Measurements from ENCODE around the gene HTR4.

The HTR4 gene

DNA sequence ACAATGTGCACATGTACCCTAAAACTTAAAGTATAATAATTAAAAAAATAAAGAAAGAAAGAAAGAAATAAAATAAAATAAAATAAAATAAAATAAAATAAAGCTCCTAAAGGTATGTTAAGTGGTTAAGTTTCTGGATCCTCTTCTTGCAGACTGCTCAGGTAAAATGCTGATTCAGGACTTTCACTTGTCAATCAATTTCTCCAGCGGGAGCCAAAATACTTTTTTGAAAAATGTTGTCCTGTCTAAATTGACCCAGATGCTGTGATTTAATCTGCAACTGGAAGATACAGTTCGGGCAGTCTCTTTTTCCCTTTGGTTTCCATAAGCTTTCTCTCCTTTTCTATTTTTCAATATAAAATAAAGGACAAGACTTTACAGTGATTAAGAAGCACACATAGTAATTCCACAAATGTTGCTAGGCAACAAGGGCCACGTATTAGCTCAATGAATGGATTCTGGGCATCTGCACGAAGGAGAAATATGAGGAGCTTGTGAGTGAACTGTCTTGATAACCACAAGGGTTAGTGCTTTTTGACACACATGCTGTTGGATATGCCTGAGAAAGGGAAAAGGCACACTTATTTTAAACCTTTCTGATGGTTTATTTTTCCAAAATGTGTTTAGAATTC, 38.6 kb downstream of the HTR4 start:
- no peak overlapping the region for H3K4me3 ChIP-seq (ENCODE audit: low read depth, low read length)
- H3K27ac ChIP-seq, result no peak overlapping the region
- no peak for DNase-seq
- TF ChIP-seq, protein P1, sequence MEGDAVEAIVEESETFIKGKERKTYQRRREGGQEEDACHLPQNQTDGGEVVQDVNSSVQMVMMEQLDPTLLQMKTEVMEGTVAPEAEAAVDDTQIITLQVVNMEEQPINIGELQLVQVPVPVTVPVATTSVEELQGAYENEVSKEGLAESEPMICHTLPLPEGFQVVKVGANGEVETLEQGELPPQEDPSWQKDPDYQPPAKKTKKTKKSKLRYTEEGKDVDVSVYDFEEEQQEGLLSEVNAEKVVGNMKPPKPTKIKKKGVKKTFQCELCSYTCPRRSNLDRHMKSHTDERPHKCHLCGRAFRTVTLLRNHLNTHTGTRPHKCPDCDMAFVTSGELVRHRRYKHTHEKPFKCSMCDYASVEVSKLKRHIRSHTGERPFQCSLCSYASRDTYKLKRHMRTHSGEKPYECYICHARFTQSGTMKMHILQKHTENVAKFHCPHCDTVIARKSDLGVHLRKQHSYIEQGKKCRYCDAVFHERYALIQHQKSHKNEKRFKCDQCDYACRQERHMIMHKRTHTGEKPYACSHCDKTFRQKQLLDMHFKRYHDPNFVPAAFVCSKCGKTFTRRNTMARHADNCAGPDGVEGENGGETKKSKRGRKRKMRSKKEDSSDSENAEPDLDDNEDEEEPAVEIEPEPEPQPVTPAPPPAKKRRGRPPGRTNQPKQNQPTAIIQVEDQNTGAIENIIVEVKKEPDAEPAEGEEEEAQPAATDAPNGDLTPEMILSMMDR (IDR thresholded peaks at IDR 0.05; ENCODE audit: low read depth, low read length), result no peak
- no peaks in the 10 kb centered on the region for H3K36me3 ChIP-seq
- H3K9me3 ChIP-seq (ENCODE audit: severe bottlenecking), result no peaks in the 10 kb centered on the region
- peaks cover 3% of the 10 kb centered on the region for H3K27me3 ChIP-seq (ENCODE audit: insufficient read depth, low read depth, severe bottlenecking)

DNA sequence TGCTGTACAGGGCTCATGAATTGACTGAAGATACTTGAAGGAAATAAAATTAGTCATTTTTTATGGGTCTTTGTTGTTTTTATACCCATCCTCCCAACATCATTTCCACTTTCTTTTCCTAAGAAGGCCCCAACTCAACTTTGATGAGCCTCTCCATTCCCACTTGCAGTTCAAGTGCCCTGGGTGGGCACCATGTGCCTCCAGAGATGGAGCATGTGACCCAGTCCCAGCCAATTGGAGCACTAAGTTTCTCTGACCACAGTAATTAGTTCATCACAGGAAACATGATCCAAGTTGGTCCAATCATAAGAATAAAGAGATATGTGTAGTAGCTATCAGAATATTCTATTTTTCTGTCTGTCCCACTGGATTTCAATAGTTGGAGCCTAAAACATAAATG, 46.9 kb downstream of the HTR4 start:
- Histone ChIP-seq H3K27me3 (ENCODE audit: insufficient read depth, low read depth, severe bottlenecking) (peaks cover 8% of the 10 kb centered on the region), H3K9me3 (ENCODE audit: severe bottlenecking) (no peaks in the 10 kb centered on the region), H3K36me3 (no peaks in the 10 kb centered on the region), H3K27ac (no peak overlapping the region), H3K4me3 (ENCODE audit: low read depth, low read length) (no peak overlapping the region)
- TF ChIP-seq, protein P1 (IDR thresholded peaks at IDR 0.05; ENCODE audit: low read depth, low read length), result no peak
- no peak for DNase-seq

DNA sequence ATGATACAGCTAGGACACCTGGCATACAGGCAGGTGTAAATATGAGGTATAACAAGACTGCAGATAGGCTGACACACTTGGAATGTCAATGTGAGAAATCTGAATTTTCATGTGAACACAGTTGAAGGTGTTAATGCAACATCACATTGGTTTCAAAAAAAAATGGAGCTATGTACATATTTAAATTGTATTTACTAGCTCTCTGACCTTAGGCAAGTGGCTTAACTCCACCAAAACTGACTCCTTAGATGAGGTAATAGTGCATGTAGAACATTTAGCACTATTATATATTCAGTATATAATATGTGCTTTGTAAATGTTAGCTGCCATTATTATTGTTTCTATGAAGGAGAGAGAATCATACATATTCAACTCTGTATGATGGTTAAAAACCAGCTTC, 48.0 kb downstream of the HTR4 start:
- Histone ChIP-seq H3K4me3 (ENCODE audit: low read depth, low read length) (no peak overlapping the region), H3K27me3 (ENCODE audit: insufficient read depth, low read depth, severe bottlenecking) (peaks cover 14% of the 10 kb centered on the region), H3K9me3 (ENCODE audit: severe bottlenecking) (no peaks in the 10 kb centered on the region), H3K36me3 (no peaks in the 10 kb centered on the region), H3K27ac (no peak overlapping the region)
- TF ChIP-seq, protein P1 (IDR thresholded peaks at IDR 0.05; ENCODE audit: low read depth, low read length), result no peak
- no peak for DNase-seq

DNA sequence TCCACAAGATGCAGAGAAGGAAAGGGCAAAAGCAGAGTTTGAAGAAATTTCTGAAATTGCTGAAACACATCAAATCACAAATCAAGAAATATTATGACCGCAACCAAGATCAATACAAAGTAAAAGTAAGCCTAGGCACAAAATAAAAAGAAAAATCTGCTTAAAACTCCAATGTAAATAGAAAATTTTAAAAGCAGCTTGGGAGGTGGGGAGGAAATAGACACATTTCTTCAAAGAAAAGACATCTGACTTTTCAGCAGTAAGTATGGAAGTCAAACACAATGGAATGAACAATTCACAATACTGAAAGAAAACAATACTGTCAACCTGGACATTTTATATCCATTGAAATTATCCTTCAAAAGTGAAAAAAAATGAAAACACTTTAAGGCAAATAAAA, 55.1 kb downstream of the HTR4 start:
- Histone ChIP-seq H3K4me3 (ENCODE audit: low read depth, low read length) (no peak overlapping the region), H3K9me3 (ENCODE audit: severe bottlenecking) (no peaks in the 10 kb centered on the region), H3K27ac (no peak overlapping the region), H3K36me3 (no peaks in the 10 kb centered on the region), H3K27me3 (ENCODE audit: insufficient read depth, low read depth, severe bottlenecking) (peaks cover 6% of the 10 kb centered on the region)
- no peak for DNase-seq
- TF ChIP-seq, protein P1 (IDR thresholded peaks at IDR 0.05; ENCODE audit: low read depth, low read length), result no peak

DNA sequence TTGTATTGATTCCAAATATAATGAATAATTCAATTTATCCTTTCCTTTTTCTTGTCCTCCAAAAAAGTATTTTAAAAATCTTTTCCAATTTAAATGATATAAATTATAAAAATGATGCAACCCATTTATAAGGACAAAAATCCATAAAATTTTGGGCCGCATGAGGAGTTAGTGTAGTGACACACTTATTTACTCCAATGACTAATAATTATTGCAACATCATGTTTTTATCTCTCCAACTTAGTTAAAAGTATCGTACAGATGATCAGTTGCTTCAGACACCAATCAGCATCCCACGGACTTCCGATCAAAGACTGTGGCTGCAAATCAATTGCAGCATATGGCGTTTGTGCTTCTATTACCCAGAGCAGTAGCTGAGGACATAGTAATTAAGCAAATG, 58.6 kb downstream of the HTR4 start:
- no peak overlapping the region for H3K4me3 ChIP-seq (ENCODE audit: low read depth, low read length)
- no peaks in the 10 kb centered on the region for H3K27me3 ChIP-seq (ENCODE audit: insufficient read depth, low read depth, severe bottlenecking)
- H3K9me3 ChIP-seq (ENCODE audit: severe bottlenecking), result no peaks in the 10 kb centered on the region
- H3K36me3 ChIP-seq, result no peaks in the 10 kb centered on the region
- no peak overlapping the region for H3K27ac ChIP-seq
- TF ChIP-seq, protein P1 (IDR thresholded peaks at IDR 0.05; ENCODE audit: low read depth, low read length), result no peak
- DNase-seq, result no peak

DNA sequence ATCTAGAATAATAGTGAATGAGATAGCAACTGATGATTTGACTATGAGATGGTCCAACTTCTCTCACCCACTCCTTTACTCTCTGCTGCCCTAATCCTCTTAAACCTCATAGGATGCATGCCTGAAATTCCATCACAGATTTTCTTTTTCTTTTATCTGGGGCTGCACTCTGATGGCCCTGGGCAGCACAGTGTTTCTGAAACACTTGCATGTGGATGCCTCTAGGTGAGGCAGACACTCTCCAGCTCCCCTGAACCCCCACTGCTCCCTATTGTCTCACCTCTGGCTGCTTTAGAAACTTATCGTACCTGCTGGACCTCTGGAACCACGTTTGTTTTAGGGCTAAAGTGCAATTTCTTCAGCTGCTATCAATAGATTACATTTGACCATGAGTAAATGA, 67.5 kb downstream of the HTR4 start:
- Histone ChIP-seq H3K36me3 (no peaks in the 10 kb centered on the region), H3K4me3 (ENCODE audit: low read depth, low read length) (no peak overlapping the region), H3K9me3 (ENCODE audit: severe bottlenecking) (no peaks in the 10 kb centered on the region), H3K27me3 (ENCODE audit: insufficient read depth, low read depth, severe bottlenecking) (no peaks in the 10 kb centered on the region), H3K27ac (no peak overlapping the region)
- TF ChIP-seq, protein P1 (IDR thresholded peaks at IDR 0.05; ENCODE audit: low read depth, low read length), result no peak
- no peak for DNase-seq
